HG02571 (cell line): ENCODE measurements around the gene PACSIN3.
"Not testable (repeated sequence)": the region's sequence is repeated elsewhere in the genome, so short reads cannot be mapped to it uniquely, and the experiment has no call there.

Experiments
- ATAC-seq: cut with Tn5 transposase; IDR thresholded peaks from one replicate; pipeline ENCODE4 v1.9.1; 2021; ENCODE audit warnings: mild to moderate bottlenecking, moderate library complexity; ENCODE audit not compliant: unreplicated experiment

PACSIN3 gene

GRCh38 chr11:47198161-47198560, 11.9 kb upstream of the PACSIN3 start:
- not testable (repeated sequence) for ATAC-seq

- ATAC-seq = no peak
These were observed 5.9 kb upstream of the PACSIN3 start for GRCh38 chr11:47192111-47192510.

GRCh38 chr11:47191137-47191536, 4.9 kb upstream of the PACSIN3 start:
- ATAC-seq = not testable (repeated sequence)

GRCh38 chr11:47189100-47189834, 3.0 kb upstream of the PACSIN3 start:
- ATAC-seq = no peak

- no peak for ATAC-seq
These were observed 2.0 kb upstream of the PACSIN3 start for GRCh38 chr11:47188259-47188658.

GRCh38 chr11:47187723-47188122, 1.5 kb upstream of the PACSIN3 start:
- ATAC-seq = no peak

- no peak for ATAC-seq
These were observed 764 bp upstream of the PACSIN3 start for GRCh38 chr11:47186700-47187695.

GRCh38 chr11:47185305-47186075, 744 bp downstream of the PACSIN3 start:
- ATAC-seq = no peak

- ATAC-seq = no peak
These were observed 1.4 kb downstream of the PACSIN3 start for GRCh38 chr11:47184711-47185304.

- ATAC-seq = no peak
These were observed 2.3 kb downstream of the PACSIN3 start for GRCh38 chr11:47183969-47184368.

- no peak for ATAC-seq
These were observed 3.0 kb downstream of the PACSIN3 start for GRCh38 chr11:47183031-47183856.

- ATAC-seq = no peak
These were observed 3.9 kb downstream of the PACSIN3 start for GRCh38 chr11:47182380-47182779.

- no peak for ATAC-seq
These were observed 5.0 kb downstream of the PACSIN3 start for GRCh38 chr11:47181271-47181670.

- no peak for ATAC-seq
These were observed 6.0 kb downstream of the PACSIN3 start for GRCh38 chr11:47180006-47180787.

GRCh38 chr11:47179655-47179991, 6.6 kb downstream of the PACSIN3 start:
- no peak for ATAC-seq

- no peak for ATAC-seq
These were observed 7.2 kb downstream of the PACSIN3 start for GRCh38 chr11:47178737-47179654.

- ATAC-seq = no peak
These were observed 7.9 kb downstream of the PACSIN3 start for GRCh38 chr11:47178316-47178715.

- ATAC-seq = no peak
These were observed 8.4 kb downstream of the PACSIN3 start for GRCh38 chr11:47177846-47178245.
